DMS79 treated with DMSO at 0.1 percent for 48 hours (cell line): ENCODE results near the gene NXNL2.
A peak's percentile ranks its signal among the peaks of the same experiment; 100 is the strongest.

ENCODE experiments used
- DNase-seq: peaks from one replicate; lab custom pipeline; 2025; lab: John Stamatoyannopoulos, UW

Gene NXNL2

DNA sequence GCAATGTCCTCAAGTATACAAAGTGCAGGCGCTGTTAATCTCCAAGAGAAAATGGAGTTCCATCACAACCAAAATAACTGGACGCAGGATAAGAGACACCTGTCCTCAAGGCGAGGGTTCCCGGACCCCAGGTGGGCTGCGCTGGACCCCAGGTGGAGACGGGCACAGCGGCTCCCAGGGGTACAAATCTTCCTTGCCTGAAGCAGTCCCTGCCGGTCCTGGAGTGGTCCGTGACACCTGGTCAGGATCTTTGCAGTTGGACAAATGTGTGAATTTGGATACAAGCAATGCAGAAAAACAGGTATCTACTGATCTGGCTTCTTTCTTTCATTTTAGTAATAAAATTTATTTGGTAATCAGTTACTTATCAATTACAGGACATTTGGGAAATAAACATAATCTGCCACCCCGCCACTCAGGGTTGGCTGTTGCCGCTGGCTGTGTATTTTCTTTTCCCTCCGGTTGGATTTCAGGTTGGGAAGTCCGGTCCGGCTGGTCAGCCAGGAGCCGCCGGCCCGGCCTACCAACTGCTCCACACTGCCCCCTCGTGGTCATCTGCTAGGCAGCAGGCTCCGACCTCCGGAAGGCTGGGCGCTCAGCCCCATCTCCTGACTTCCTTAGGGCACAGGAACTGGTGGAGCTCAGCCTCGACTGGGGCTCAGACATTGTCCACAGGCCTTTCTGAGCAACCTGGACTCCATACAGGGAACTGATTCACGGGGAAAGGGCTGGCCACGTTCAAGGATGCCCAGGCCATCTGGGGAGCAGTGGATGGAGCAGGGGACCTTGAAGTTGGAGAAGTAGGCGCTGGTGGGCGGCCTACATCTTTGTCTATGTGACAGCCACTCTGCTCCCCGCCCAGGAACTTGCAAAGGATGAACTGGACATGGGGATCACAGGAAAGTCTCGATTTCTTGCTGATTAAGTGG is 43.4 kb downstream of the NXNL2 start:
- DNase-seq, result peak; percentile 3

DNA sequence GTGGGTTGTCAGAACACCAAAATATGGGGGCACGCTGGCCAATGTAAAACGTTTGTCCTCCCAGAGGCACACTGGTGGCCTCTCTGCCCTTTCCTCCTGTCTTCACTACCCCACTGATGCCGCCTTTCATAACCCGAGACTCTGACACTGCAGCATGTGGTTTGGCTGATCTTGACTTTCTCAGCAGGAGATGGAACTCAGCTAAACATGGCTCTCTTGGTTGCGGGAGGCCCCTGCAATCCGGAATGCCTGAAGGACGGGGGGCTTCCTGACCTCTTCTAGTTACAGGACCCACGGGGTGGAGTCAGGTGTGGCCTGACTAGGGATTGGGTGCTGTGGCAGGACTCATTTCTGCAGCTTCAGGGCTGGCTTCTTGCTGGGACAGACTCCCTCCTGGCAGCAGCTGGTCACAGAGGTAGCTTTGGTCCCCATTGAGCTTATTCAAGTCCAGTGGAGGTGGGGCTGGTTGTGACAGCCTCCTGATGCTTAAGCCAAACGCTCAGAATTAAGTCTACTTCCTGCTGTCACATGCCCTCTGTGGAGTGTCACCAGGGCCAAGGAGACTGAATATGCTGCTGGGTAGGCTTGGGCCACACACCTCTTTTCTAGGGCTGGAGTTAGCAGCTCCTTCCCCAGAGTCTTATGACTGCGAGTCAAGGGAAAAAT is 44.2 kb downstream of the NXNL2 start:
- no peak for DNase-seq

DNA sequence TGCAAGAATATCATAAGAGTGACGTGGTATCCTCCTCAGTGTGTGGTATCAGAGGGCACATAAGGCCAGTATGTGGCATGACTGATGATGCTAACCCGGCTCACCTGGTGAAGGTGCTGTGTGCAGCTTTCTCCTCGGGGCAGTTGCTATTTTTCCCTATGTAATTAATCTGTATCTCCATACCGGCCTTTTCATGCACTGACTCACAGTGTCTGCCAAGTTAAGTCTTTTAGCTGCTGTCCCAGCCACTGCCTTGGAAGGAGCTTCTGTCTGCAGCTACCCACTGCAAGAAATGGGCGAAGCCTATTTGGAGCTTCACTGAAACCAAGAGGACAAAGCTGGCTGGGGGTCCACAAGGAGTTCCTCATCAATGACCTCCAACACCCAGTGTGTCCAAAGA is 46.0 kb downstream of the NXNL2 start:
- no peak for DNase-seq

DNA sequence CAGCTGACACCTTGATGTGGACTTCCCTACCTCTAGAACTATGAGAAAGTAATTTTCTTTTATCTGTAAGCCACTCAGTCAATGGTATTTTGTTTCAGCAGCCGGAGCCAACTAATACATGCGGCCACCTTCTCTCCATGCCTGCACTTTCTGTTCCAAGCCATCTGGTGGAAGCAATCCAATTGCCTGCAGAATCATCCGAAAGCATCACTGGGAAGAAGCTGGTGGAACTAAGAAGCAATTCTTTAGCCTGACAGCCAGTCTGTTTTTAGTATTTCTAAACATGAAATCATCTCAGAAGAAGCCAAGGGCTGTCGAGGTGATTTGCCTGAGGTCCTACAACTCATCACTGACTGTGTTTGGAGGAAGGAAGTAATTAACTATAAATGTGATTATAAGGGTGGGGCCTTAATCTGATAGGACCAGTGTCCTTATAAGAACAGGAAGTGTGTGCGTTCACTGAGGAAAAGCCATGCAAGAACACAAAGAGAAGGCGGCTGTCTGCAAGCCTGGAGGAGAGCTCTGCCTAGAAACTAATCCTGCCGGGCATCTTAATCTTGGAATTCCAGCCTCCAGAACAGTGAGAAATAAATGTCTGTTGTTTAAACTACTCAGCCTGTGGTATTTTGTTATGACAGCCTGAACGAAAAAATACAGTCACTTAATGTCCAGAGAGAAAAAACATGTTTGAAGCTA is 49.1 kb downstream of the NXNL2 start:
- DNase-seq, result no peak

DNA sequence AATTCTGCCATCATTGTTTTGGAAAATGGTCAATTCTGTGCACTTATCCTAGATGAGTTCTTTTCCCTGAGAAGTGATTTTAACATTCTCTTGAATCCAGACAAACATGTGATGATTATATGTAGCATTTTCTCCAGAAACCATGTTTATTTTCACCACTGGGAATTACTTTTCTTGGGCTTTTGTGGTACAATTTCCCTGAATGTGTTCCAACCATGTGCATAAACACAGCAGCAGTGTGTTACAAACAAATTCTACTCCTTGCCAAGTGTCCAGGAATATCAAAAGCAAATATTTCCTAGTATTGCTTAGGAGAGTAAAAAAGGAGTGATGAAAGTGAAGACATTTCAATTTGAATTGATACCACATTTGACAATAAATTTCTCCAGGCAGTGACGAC is 50.4 kb downstream of the NXNL2 start:
- no peak for DNase-seq

DNA sequence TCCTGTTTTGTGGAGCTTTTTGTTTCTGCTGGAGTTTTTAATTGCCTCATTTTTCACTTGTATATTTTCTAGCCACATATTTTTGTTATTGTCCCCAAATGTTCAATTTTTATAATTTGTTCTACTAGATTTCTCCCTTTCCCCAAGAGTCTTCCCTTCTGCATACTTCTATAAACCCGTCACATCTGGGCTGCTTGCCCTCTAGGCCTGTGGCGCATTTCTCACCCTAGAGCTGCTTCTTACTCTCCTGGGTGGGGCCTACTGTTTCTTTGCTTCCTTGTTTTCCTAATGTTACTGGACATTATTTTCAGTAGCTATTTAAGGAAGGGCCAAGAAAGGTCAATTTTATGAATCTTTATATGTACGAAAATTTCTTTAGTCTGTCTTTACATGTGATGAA is 51.5 kb downstream of the NXNL2 start:
- DNase-seq, result no peak

DNA sequence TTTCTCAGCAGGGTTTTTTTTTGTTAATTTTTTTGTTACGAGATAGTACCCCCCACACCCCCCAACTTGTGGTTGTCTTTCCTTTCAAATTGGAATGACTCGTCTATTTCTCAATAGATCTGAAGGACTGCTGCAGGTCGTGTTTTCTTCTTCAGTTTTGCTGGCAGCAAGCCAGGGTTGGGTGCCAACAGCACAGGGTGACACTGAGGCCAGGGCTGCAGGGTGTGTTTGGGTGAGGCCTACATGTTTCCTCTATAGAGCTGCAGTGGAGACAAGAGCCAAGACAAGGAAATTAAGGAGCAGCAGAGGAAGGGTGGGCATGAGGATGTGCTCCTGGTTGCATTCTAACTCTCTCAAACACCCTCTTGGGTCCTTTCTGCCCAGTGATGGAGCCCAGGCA is 52.2 kb downstream of the NXNL2 start:
- DNase-seq, result no peak

DNA sequence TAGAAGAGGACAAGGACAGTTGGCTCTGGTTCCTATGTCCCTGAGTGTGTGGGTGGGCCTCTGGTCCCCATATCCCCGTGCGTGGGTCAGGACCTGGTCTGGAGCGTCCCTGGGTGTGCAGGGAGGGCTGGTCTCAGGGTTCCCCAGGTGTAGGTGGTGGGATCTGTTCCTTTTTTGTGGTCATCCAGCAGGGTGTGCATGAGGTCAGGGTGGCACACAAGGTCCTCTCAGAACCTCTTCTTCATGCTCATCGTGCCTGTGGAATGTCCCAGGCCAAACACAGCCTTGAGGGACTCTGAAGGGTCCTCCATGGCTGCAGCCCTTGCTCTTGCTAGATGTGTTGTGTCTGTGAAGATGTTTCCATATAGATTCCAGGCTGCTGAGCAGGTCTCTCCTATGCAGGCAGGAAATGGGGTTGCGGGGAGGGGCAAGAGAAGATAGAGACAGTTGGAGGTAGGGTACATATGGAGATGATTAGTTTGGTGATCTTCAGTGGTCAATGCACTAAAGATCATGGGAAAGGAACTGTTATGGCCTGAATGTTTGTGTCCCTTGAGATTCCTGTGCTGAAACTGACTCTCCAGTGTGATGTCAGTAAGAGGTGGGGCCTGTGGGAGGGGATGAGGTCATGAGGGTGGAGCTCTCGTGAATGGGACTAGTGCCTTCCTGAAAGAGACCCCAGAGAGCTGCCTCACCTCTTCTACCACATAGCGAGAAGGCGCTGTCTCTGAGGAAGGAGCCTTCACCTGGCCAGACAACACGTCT is 53.1 kb downstream of the NXNL2 start:
- no peak for DNase-seq

DNA sequence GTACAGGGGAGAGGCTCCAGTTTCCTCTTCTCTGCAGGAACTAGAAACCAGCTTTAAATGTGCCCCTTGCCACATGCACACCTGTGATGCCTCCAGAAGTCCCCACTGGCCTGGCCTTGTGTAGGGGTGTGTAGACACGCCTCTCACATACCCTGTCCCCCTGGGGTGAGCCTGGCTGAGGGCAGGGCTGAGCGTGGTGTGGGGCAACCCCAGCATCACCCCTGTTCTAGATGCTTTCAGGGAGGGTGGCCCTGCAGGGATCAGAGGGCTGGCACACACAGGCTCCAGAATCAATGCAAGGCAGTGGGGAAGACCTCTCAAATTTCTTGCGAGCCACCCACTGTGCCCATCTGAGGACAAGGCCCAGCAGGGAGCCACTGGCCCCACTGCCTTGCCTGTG is 54.7 kb downstream of the NXNL2 start:
- DNase-seq, result no peak

DNA sequence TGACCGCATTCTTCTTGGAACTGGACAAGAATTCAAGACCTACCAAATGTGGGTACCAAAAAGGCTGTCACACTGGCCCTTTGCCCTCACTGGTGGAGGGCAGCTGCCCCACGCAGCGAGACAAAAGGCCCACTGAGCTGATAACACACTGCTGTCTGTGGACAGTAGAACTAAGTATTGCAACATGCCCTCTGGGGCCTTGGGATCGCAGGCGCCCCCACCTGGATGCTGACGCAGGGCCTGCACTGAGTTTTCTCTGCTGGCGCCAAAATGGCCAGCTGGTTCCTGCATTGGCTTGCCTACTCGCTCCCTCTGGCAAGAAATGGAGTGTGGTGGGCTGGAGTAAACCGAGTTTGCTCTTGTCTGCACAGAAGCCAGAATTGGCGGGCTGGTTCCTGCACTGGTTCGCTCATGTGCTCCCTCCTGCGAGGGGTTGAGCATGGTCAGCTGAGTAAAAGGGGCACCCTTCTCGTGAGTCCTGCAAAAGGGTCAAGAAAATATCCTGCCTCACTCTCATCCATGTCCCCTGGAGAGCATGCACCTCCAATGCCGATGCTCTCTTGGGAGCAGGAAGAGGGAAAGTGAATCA is 55.7 kb downstream of the NXNL2 start:
- DNase-seq, result no peak

DNA sequence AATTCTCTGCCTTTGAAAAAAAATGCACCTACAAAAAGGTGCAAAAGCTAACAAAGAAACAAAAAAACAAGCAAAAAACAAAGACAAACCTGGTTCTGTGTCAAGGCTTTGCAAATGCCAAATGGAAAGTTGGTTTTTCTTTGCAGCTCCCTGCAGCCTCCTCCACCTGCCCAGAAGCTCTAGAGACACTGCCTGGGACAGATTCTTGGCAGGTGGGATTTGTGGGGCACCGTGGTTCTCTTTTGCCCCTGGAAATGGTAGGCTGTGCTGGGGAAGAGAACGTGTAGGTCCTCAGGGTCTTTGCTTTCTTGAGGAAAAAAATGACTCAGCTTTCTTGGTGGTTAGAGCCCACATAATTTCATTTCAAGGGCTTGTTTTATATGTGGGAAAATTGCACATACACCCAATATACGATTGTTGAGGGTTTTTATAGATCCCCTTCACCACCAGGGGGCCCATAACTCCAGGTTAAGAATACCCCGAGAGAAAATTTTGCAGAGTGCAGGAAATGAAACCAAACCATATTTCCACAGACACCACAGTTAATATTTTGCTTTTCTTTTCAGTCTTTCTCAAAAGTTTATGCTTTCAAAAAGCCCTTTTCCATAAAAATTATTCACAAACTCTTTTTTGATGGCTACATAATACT is 58.7 kb downstream of the NXNL2 start:
- DNase-seq, result no peak
